Activated CD8-positive, alpha-beta T cell treated with anti-CD3 and anti-CD28 coated beads, Interleukin-2, amount 10 ng/mL, durations not matched to agents 7 days and 5 days (primary cell): Measurements from ENCODE around the gene ARMS2. TPM values are rescaled to one million over a fixed set of nuclear protein-coding genes. Genes with fewer than 3 reads are reported as not detected.

Experiments
- ATAC-seq: fragments of 150-1000 bp; cut with Tn5 transposase; one replicate; pipeline ENCODE4 v1.10.0; 2021; ENCODE audit warnings: moderate library complexity
- CTCF ChIA-PET: fragments of 350-600 bp; sonication (Branson Sonifier 250); formaldehyde crosslinking; loops from one replicate; lab custom pipeline; 2021; ENCODE audit warnings: antibody characterized with exemption; lab: Charles Lee
- POLR2A ChIA-PET: fragments of 350-600 bp; sonication (Branson Sonifier 250); formaldehyde crosslinking; loops from one replicate; lab custom pipeline; 2021; ENCODE audit warnings: antibody characterized with exemption; lab: Charles Lee
- DNase-seq: peaks from one replicate; pipeline ENCODE4 v3.0.0-alpha.2; 2020
- H3K27ac Mint-ChIP-seq: one replicate; pipeline ENCODE4 v1.8.0; 2021; ENCODE audit warnings: mild to moderate bottlenecking, mixed read lengths
- H3K27me3 Mint-ChIP-seq: one replicate; pipeline ENCODE4 v1.8.0; 2021; ENCODE audit warnings: low read depth, mixed read lengths
- H3K36me3 Mint-ChIP-seq: one replicate; pipeline ENCODE4 v1.8.0; 2021; ENCODE audit warnings: low read depth, mixed read lengths
- H3K4me1 Mint-ChIP-seq: one replicate; pipeline ENCODE4 v1.8.0; 2021; ENCODE audit warnings: low read depth, mixed read lengths
- H3K4me3 Mint-ChIP-seq: one replicate; pipeline ENCODE4 v1.8.0; 2021; ENCODE audit warnings: mild to moderate bottlenecking, mixed read lengths
- H3K9me3 Mint-ChIP-seq: one replicate; pipeline ENCODE4 v1.8.0; 2022; ENCODE audit warnings: mixed read lengths; ENCODE audit not compliant: insufficient read depth
- total RNA-seq, 2 experiments: library from RNA; stranded (reverse); gene quantifications; one replicate each; pipeline ENCODE4 v1.2.3, GENCODE V29; 2021

Gene ARMS2
- total RNA-seq, 2 experiments from 2014 or later: not detected

DNA sequence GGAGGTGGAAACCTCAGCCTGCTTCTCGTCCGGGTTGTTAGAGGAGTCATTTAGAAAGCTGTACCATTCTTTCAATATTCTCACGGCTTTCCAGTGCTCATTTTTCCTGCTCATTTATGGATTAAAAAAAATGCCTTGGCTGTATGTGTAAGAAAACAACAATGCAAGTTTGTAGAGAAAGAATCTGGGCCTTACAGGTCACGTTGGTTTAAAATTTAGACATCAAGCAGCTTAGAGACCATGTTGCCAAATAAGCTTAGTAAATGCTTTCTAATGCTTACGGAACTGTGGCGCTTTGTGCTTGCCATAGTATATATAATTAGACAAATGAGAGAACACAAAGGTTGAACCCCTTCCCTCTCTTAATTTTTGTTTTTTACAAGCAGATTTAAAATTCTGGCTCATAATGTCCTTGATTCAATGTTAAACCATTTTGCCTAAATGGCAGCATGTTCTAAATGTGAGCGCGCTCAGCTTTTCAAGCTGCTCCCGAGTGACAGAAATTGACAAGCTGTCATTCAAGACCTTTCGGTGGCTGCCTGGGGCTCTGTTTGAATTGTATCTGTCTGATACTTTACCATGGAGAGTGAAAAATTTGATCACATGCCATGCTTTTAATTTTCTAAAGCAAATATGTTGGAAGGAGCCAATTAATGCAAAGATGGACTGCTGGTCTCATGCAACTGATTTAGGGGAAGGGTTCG is 1.1 kb downstream of the ARMS2 start:
- Mint-ChIP-seq H3K9me3 (no peaks in the 10 kb centered on the region), H3K27me3 (peaks cover 32% of the 10 kb centered on the region), H3K36me3 (no peaks in the 10 kb centered on the region), H3K4me3 (no peak overlapping the region), H3K27ac (no peak overlapping the region), H3K4me1 (no peaks in the 10 kb centered on the region)
- ATAC-seq (no peak), DNase-seq (no peak)
- CTCF ChIA-PET: interaction anchor here (0.9 kb wide), 1 partner anchor 17 kb away, joined by 3 read pairs; no protein-coding TSS in a partner anchor
- POLR2A ChIA-PET: no interaction called here

DNA sequence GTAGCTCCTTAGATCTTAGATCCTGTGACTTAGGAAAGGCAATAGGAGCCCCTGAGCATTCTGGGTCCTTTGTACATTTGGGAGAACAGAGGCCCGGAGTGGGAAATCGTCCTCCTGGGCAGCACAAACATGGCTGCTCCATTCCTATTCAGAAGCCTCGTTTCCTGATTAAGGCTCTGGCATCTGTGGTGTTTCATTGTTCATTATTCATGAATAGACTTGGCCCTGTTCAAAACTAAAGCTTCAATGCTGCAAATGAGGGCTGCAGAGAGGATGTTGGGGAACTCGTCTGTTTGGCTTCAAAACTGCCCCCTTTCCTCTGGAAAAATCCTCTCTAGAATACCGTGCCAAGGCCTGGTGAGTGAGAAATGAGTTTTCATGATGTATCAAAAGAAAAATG is 3.5 kb downstream of the ARMS2 start:
- peaks cover 8% of the 10 kb centered on the region for H3K4me1 Mint-ChIP-seq
- no peak overlapping the region for H3K4me3 Mint-ChIP-seq
- H3K27me3 Mint-ChIP-seq: peaks cover 44% of the 10 kb centered on the region
- ATAC-seq: no peak
- ChIA-PET CTCF (no interaction called here), POLR2A (no interaction called here)
- DNase-seq: no peak
- no peaks in the 10 kb centered on the region for H3K36me3 Mint-ChIP-seq
- no peaks in the 10 kb centered on the region for H3K9me3 Mint-ChIP-seq
- H3K27ac Mint-ChIP-seq: no peak overlapping the region

DNA sequence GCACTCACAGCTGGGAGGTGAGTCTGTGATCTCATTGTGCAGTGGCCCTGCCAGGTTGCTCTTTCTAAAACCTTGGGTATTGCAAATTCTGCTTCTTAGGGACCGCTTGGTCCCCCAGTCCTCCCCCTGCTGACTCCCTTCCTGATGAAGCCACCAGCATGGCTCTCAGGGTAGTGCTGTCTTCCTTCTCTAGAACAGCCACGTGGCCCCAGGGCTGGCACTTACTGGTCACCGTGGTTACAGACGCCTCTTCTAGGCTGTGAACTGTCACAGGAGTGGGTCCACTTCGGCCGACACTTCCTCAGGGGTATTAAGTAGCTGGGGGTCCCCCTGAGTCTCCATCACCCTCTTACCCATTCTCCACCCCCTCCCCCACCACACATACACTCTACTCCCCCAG is 4.2 kb downstream of the ARMS2 start:
- no peaks in the 10 kb centered on the region for H3K9me3 Mint-ChIP-seq
- H3K27me3 Mint-ChIP-seq: peaks cover 51% of the 10 kb centered on the region
- no peak overlapping the region for H3K27ac Mint-ChIP-seq
- ATAC-seq: no peak
- no peak for DNase-seq
- H3K4me3 Mint-ChIP-seq: no peak overlapping the region
- peaks cover 8% of the 10 kb centered on the region for H3K4me1 Mint-ChIP-seq
- no peaks in the 10 kb centered on the region for H3K36me3 Mint-ChIP-seq
- CTCF ChIA-PET: no interaction called here
- POLR2A ChIA-PET: no interaction called here

DNA sequence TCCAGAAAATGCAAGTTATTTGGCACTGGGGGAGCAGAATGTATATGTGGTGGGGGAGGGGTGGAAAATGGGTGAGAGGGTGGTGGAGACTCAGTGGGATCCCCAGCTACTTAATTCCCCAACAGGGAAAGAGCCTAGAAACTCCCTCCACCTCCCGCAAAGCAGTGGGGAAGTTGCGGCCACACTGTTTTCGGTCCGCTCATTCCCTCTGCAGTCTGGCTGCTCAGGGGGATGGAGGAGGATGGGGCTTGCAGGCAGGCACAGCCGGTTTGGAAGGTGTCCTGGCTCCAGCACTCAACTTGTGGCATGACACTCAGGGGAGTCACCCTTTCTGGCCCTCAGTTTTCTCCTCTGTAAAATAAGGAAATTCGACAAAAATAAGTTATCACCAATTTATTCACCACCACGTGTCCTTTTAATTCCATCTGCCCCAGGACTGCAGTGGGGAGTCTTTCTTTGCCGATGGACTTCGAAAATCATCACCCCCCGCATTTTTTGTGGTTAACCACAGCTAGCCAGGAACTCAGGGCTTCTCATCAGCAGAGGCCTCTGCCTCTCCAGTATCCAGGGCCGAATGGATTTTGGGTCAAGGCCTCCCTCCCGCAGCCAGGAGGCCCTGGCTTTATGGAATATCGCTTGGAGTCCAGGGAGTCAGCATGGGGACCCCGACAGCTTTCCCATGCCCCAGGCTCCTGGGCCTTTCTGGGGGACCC is 5.3 kb downstream of the ARMS2 start:
- POLR2A ChIA-PET: no interaction called here
- no peak for DNase-seq
- no peak for ATAC-seq
- peaks cover 61% of the 10 kb centered on the region for H3K27me3 Mint-ChIP-seq
- H3K9me3 Mint-ChIP-seq: no peaks in the 10 kb centered on the region
- no peak overlapping the region for H3K4me3 Mint-ChIP-seq
- CTCF ChIA-PET: no interaction called here
- H3K27ac Mint-ChIP-seq: no peak overlapping the region
- peaks cover 8% of the 10 kb centered on the region for H3K4me1 Mint-ChIP-seq
- no peaks in the 10 kb centered on the region for H3K36me3 Mint-ChIP-seq

DNA sequence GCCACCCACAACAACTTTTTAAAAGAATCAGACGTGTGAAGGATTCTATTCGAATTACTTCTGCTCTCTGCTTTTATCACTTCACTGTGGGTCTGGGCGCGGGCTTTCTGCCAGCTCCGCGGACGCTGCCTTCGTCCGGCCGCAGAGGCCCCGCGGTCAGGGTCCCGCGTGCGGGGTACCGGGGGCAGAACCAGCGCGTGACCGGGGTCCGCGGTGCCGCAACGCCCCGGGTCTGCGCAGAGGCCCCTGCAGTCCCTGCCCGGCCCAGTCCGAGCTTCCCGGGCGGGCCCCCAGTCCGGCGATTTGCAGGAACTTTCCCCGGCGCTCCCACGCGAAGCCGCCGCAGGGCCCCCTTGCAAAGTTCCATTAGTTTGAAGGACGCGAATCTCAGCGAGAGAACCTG is 6.4 kb downstream of the ARMS2 start:
- ChIA-PET POLR2A (no interaction called here), CTCF (no interaction called here)
- no peak overlapping the region for H3K4me3 Mint-ChIP-seq
- peaks cover 71% of the 10 kb centered on the region for H3K27me3 Mint-ChIP-seq
- peaks cover 8% of the 10 kb centered on the region for H3K4me1 Mint-ChIP-seq
- DNase-seq (no peak), ATAC-seq (no peak)
- H3K36me3 Mint-ChIP-seq: no peaks in the 10 kb centered on the region
- H3K27ac Mint-ChIP-seq: no peak overlapping the region
- no peaks in the 10 kb centered on the region for H3K9me3 Mint-ChIP-seq

DNA sequence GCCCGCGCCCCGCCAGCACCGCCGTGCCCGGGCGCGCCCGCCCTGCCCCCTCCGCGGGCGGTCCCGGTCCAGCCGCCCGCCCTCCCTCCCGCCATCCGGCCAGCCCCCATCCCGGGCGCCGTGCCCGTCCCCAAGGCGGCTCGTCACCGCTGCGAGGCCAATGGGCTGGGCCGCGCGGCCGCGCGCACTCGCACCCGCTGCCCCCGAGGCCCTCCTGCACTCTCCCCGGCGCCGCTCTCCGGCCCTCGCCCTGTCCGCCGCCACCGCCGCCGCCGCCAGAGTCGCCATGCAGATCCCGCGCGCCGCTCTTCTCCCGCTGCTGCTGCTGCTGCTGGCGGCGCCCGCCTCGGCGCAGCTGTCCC is 6.9 kb downstream of the ARMS2 start, which contains the start of gene HTRA1:
HTRA1 (plus strand) TSS at position 187 of the 362 bp plus-strand sequence; CDS start at position 287, 100 bp downstream.
- ATAC-seq: peak; percentile 34
- CTCF ChIA-PET: no interaction called here
- Mint-ChIP-seq H3K4me3 (peak within 1 kb of the TSS; percentile 63), H3K27ac (no peak within 1 kb of the TSS), H3K4me1 (peaks cover 8% of the 10 kb centered on the region), H3K9me3 (no peaks in the 10 kb centered on the region), H3K27me3 (peaks cover 75% of the 10 kb centered on the region), H3K36me3 (no peaks in the 10 kb centered on the region)
- POLR2A ChIA-PET: no interaction called here
- no peak for DNase-seq

DNA sequence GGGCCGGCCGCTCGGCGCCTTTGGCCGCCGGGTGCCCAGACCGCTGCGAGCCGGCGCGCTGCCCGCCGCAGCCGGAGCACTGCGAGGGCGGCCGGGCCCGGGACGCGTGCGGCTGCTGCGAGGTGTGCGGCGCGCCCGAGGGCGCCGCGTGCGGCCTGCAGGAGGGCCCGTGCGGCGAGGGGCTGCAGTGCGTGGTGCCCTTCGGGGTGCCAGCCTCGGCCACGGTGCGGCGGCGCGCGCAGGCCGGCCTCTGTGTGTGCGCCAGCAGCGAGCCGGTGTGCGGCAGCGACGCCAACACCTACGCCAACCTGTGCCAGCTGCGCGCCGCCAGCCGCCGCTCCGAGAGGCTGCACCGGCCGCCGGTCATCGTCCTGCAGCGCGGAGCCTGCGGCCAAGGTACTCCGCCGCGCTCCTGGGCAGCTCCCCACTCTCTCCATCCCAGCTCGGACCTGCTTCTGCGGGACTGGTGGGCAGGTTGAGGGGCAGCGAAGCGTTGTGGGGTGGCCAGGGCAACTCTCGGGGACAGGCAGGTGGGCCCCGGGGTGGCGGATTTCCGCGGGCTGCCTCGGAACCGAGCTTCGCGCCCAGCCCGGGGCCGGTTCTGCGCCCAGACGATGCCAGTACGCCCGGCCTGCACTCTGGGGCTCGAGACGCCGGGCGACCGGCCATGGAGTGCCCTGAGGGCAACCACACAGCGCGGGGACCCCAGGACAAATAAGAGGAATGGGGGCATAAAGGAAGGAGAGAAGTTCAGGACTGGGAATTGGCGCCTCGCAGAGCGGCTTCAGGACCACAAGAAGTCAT is 7.5 kb downstream of the ARMS2 start:
- POLR2A ChIA-PET: no interaction called here
- Mint-ChIP-seq H3K27me3 (peaks cover 77% of the 10 kb centered on the region), H3K36me3 (no peaks in the 10 kb centered on the region), H3K9me3 (no peaks in the 10 kb centered on the region), H3K27ac (no peak overlapping the region), H3K4me3 (peak overlapping the region; percentile 63), H3K4me1 (peaks cover 8% of the 10 kb centered on the region)
- peak; percentile 38 for ATAC-seq
- CTCF ChIA-PET: no interaction called here
- no peak for DNase-seq

DNA sequence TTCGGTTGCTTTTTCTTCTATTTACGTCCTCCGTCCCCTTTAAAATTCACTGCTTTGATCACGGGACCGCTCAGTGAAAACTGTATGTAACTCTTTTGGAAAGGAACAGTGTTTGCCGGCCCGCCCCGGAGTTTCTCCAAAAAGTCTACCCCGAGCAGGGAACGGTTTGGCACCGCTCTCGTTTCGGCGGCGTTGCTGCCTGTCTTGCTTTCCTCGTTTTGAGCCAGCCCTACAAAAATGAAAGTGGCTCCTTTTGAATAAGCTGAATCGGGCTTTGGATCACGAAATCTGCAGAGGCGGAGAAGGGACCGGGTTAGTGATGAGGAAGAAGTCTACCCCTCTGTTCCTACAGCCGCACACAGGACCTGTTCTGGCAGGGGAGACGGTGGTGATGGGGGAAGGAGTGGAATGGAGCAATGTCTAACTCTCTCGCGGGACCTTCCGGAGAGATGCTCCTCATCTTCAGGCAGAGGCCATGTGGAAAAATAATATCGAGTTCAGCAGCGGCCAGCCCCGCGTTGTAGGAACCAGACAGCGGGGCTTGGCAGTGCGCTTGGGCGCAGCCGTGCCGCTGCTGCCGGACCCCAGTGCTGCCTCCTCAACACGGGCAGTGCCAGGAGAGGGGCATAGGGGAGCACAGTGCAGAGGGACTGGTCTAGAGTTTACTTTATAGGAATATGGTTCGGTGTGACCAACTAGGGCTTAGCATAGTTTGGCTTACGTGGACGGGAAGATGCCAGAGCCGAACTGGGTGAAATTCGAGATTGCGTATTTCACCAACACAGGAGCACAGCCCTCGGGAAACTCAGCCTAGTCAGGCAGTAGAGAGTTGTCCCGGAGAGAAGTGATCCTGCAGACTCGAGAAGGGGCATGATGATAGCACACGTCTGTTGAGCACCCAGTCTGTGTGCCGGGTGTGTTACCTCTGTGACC is 8.3 kb downstream of the ARMS2 start:
- no peak for DNase-seq
- POLR2A ChIA-PET: no interaction called here
- Mint-ChIP-seq H3K27me3 (peaks cover 77% of the 10 kb centered on the region), H3K27ac (no peak overlapping the region), H3K9me3 (no peaks in the 10 kb centered on the region), H3K4me3 (peak overlapping the region; percentile 63), H3K36me3 (no peaks in the 10 kb centered on the region), H3K4me1 (peaks cover 8% of the 10 kb centered on the region)
- CTCF ChIA-PET: no interaction called here
- ATAC-seq: no peak

DNA sequence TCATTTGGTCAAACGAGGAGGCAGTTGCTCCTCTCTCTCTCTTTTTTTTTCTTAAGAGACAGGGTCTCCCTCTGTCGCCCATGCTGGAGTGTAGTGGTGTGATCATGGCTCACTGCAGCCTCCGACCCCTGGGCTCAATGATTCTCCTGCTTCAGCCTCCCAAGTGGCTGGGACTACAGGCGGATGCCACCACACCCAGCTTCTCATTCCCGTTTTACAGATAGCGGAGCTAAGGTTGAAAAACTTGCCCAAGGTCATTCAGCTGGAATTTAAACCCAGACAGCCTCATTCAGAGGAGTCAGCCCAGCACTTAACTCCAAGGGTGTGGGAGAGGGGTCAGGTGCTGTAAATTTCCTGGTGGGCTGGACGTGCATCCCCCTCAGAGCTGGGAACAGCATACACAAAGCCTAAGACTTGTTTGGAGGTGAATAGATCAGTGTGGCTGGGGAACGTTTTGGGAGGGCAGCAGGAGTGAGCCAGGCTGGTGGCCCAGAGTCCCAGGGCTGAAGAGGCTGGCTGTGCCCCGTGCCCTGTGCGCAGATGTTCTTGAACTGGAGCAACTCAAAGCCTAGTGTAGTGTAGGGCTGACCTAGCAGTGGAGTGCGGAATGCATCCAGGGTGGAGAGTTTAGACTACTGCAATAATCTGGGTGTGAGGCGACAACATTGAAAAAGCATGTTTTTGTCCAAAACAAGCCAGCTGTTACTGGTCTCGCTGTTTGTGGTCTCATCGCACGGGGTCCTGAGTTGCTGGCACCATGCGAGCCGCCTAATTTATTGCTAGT is 9.2 kb downstream of the ARMS2 start:
- ChIA-PET CTCF (interaction anchor here (1.5 kb wide), 1 partner anchor 102 kb away, joined by 5 read pairs; no protein-coding TSS in a partner anchor), POLR2A (no interaction called here)
- Mint-ChIP-seq H3K4me1 (peaks cover 8% of the 10 kb centered on the region), H3K36me3 (no peaks in the 10 kb centered on the region), H3K4me3 (no peak overlapping the region), H3K9me3 (no peaks in the 10 kb centered on the region), H3K27me3 (peaks cover 70% of the 10 kb centered on the region), H3K27ac (no peak overlapping the region)
- DNase-seq (no peak), ATAC-seq (no peak)

DNA sequence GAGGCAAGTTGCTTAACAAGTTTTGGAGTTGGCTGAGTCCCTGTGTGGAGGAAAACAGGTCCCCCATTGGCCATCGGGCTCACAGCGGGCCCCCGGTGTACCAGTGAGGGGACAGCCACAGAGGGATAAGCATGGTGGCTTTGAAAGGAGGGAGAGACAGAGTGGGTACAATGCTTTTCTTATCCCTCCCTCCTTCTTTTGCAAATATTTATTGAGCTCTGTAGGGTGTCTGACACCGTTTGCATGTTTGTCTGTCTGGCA is 9.7 kb downstream of the ARMS2 start:
- no peak overlapping the region for H3K4me3 Mint-ChIP-seq
- POLR2A ChIA-PET: no interaction called here
- no peaks in the 10 kb centered on the region for H3K9me3 Mint-ChIP-seq
- H3K36me3 Mint-ChIP-seq: no peaks in the 10 kb centered on the region
- ATAC-seq (no peak), DNase-seq (no peak)
- peaks cover 8% of the 10 kb centered on the region for H3K4me1 Mint-ChIP-seq
- H3K27me3 Mint-ChIP-seq: peaks cover 68% of the 10 kb centered on the region
- no peak overlapping the region for H3K27ac Mint-ChIP-seq
- CTCF ChIA-PET: interaction anchor here (1.5 kb wide), 1 partner anchor 102 kb away, joined by 5 read pairs; no protein-coding TSS in a partner anchor

DNA sequence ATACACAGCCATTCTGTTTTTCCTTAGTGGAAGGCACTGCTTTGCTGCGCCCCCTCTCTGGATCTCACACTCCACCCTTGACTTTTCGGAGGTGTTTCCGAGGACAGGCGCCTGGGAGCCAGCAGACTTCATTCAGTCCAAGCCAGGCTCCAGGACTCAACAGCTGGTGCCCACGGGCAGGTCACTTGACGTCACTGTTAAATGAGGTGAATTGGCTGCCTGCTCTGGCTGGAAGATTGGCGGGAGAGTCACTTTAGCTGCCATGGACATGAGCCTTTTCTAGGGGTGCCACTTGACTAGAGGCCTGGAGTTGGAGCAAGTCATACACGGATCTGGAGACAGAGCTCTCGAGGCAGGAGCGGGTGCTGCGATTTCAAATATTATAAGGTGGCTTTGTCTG is 10.1 kb downstream of the ARMS2 start:
- peaks cover 65% of the 10 kb centered on the region for H3K27me3 Mint-ChIP-seq
- peaks cover 8% of the 10 kb centered on the region for H3K4me1 Mint-ChIP-seq
- no peak overlapping the region for H3K27ac Mint-ChIP-seq
- no peaks in the 10 kb centered on the region for H3K36me3 Mint-ChIP-seq
- CTCF ChIA-PET: interaction anchor here (1.5 kb wide), 1 partner anchor 101 kb away, joined by 5 read pairs; no protein-coding TSS in a partner anchor
- DNase-seq (no peak), ATAC-seq (no peak)
- H3K4me3 Mint-ChIP-seq: no peak overlapping the region
- POLR2A ChIA-PET: no interaction called here
- H3K9me3 Mint-ChIP-seq: no peaks in the 10 kb centered on the region
